IPS-NIHi7 (cell line): Measurements from ENCODE around the gene PADI3.
"Not testable (repeated sequence)": the region's sequence is repeated elsewhere in the genome, so short reads cannot be mapped to it uniquely, and the experiment has no call there.

ENCODE experiments used
- DNase-seq: peaks from one replicate; pipeline ENCODE4 v3.0.0; 2012; ENCODE audit warnings: mixed read lengths; ENCODE audit errors: extremely low spot score

Gene PADI3

GRCh38 chr1:17241011-17241779, 7.7 kb upstream of the PADI3 start:
- not testable (repeated sequence) for DNase-seq

GRCh38 chr1:17241780-17242074, 7.2 kb upstream of the PADI3 start:
- DNase-seq: not testable (repeated sequence)

GRCh38 chr1:17243274-17243673, 5.6 kb upstream of the PADI3 start:
- no peak for DNase-seq

GRCh38 chr1:17244821-17245740, 3.8 kb upstream of the PADI3 start:
- no peak for DNase-seq

- DNase-seq: no peak
Observed at GRCh38 chr1:17245816-17246325, 3.0 kb upstream of the PADI3 start.

GRCh38 chr1:17246971-17247370, 1.9 kb upstream of the PADI3 start:
- DNase-seq: no peak

GRCh38 chr1:17250601-17251000, 1.7 kb downstream of the PADI3 start:
- DNase-seq: no peak

GRCh38 chr1:17251246-17251645, 2.3 kb downstream of the PADI3 start:
- no peak for DNase-seq

- peak; percentile 32 for DNase-seq
Observed at GRCh38 chr1:17251701-17252376, 2.9 kb downstream of the PADI3 start.

- DNase-seq: no peak
Observed at GRCh38 chr1:17255336-17255735, 6.4 kb downstream of the PADI3 start.

- DNase-seq: no peak
Observed at GRCh38 chr1:17258116-17258757, 9.3 kb downstream of the PADI3 start.

GRCh38 chr1:17258758-17259130, 9.8 kb downstream of the PADI3 start:
- no peak for DNase-seq

GRCh38 chr1:17259233-17259873, 10.5 kb downstream of the PADI3 start:
- DNase-seq: no peak

- no peak for DNase-seq
Observed at GRCh38 chr1:17260264-17260663, 11.4 kb downstream of the PADI3 start.

- DNase-seq: no peak
Observed at GRCh38 chr1:17260738-17261137, 11.8 kb downstream of the PADI3 start.

GRCh38 chr1:17263936-17264335, 15.0 kb downstream of the PADI3 start:
- DNase-seq: no peak

- no peak for DNase-seq
Observed at GRCh38 chr1:17264470-17264869, 15.6 kb downstream of the PADI3 start.

GRCh38 chr1:17265162-17265561, 16.3 kb downstream of the PADI3 start:
- DNase-seq: peak; percentile 71

GRCh38 chr1:17265950-17266349, 17.1 kb downstream of the PADI3 start:
- DNase-seq: no peak

- DNase-seq: no peak
Observed at GRCh38 chr1:17270891-17271765, 22.2 kb downstream of the PADI3 start.
